Thoracic aorta (tissue), 2 donors: ENCODE measurements around the gene SSBP4. TPM values are rescaled to one million over a fixed set of nuclear protein-coding genes. Genes with fewer than 3 reads are reported as not detected.
A peak's percentile ranks its signal among the peaks of the same experiment; 100 is the strongest.

Experiments
- ATAC-seq: fragments of 150-250 bp; one replicate; pipeline ENCODE4 v1.8.0; 2017; ENCODE audit warnings: low read depth; ENCODE audit not compliant: insufficient number of reproducible peaks, low FRiP score
- DNase-seq: peaks from one replicate; pipeline ENCODE4 v3.0.0-alpha.2; 2020; ENCODE audit warnings: low spot score
- H3K27ac ChIP-seq, 2 donors: fragments of 200-600 bp; sonication (generic); 1 replicate in 1 of 2; 2 replicates in 1 of 2; pipeline ENCODE4 v1.5.1; 2016; ENCODE audit warnings: mild to moderate bottlenecking in 2 of 2, moderate library complexity in 2 of 2
- H3K27me3 ChIP-seq: fragments of 200-600 bp; sonication (generic); replicated peaks from 2 replicates; pipeline ENCODE4 v1.6.0; 2016; ENCODE audit warnings: mild to moderate bottlenecking; ENCODE audit not compliant: insufficient read depth
- H3K36me3 ChIP-seq: fragments of 200-600 bp; sonication (generic); one replicate; pipeline ENCODE4 v1.5.1; 2016
- H3K4me1 ChIP-seq, 2 donors: fragments of 200-600 bp; sonication (generic); 1 replicate in 1 of 2; 2 replicates in 1 of 2; pipeline versions ENCODE4 v1.5.1 to v1.6.0; 2016; ENCODE audit warnings: low read depth in 2 of 2, mild to moderate bottlenecking in 1 of 2; ENCODE audit not compliant: control insufficient read depth in 1 of 2
- H3K4me3 ChIP-seq: fragments of 200-600 bp; sonication (generic); 2 replicates; pipeline ENCODE4 v1.5.1; 2016; ENCODE audit warnings: mild to moderate bottlenecking
- H3K9me3 ChIP-seq: fragments of 200-600 bp; sonication (generic); 2 replicates; pipeline ENCODE4 v1.5.1; 2016
- total RNA-seq, 2 donors: library from RNA; depleted of rRNA; stranded (reverse); fragments of >200 nt; gene quantifications; one replicate each; pipeline versions ENCODE4 v1.1.0 to v1.2.3, GENCODE V29; 2016
- TF ChIP-seq, protein P1 (sequence below): fragments of 200-600 bp; sonication (generic); IDR thresholded peaks from one replicate; pipeline ENCODE4 v1.5.1; 2019; ENCODE audit warnings: antibody characterized with exemption

The SSBP4 gene
- total RNA-seq, 2 donors from 2014 or later, result 87.7 to 94.9 TPM

- Histone ChIP-seq H3K27ac (peak overlapping the region; percentile 77 to 82), H3K4me3 (no peak overlapping the region), H3K4me1 (peaks cover 9 to 48% of the 10 kb centered on the region in 2 donors), H3K27me3 (no peaks in the 10 kb centered on the region), H3K36me3 (peaks cover 10% of the 10 kb centered on the region), H3K9me3 (no peaks in the 10 kb centered on the region)
- ATAC-seq, result no peak
- DNase-seq, result no peak
- TF ChIP-seq, protein P1, sequence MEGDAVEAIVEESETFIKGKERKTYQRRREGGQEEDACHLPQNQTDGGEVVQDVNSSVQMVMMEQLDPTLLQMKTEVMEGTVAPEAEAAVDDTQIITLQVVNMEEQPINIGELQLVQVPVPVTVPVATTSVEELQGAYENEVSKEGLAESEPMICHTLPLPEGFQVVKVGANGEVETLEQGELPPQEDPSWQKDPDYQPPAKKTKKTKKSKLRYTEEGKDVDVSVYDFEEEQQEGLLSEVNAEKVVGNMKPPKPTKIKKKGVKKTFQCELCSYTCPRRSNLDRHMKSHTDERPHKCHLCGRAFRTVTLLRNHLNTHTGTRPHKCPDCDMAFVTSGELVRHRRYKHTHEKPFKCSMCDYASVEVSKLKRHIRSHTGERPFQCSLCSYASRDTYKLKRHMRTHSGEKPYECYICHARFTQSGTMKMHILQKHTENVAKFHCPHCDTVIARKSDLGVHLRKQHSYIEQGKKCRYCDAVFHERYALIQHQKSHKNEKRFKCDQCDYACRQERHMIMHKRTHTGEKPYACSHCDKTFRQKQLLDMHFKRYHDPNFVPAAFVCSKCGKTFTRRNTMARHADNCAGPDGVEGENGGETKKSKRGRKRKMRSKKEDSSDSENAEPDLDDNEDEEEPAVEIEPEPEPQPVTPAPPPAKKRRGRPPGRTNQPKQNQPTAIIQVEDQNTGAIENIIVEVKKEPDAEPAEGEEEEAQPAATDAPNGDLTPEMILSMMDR, result no peak
Observed at GRCh38 chr19:18439025-18439909, 20.1 kb downstream of the SSBP4 start.

- TF ChIP-seq, protein P1, result no peak
- ATAC-seq (no peak), DNase-seq (no peak)
- H3K27ac ChIP-seq, result peak overlapping the region; percentile 77 to 82
- peaks cover 8 to 45% of the 10 kb centered on the region in 2 donors for H3K4me1 ChIP-seq
- H3K27me3 ChIP-seq, result no peaks in the 10 kb centered on the region
- peaks cover 15% of the 10 kb centered on the region for H3K36me3 ChIP-seq
- no peak overlapping the region for H3K4me3 ChIP-seq
- H3K9me3 ChIP-seq, result no peaks in the 10 kb centered on the region
Observed at GRCh38 chr19:18439910-18440237, 20.7 kb downstream of the SSBP4 start.

DNA sequence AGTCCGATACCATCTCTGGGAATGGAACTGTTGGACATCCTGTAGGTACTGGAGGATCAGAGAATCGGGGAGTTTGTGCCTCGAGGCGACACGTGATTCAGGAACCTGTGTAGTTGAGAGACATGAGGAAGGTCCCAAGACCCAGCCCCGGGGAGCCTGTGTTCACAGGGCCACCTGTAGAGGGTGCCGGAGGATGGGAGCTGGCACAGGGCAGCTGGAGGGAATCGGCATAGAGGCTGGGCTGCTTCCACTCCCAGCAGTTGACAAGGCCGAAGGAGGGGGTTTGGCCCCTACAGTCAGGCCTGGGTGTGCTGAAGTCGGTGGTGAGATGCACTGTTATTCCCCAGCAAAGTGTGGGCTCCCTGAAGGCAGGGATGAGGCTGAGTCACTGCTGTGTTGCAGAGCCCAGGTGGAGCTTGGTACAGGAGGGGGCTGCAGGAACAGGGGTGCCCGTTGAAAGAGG lies 21.2 kb downstream of the SSBP4 start:
- no peaks in the 10 kb centered on the region for H3K27me3 ChIP-seq
- no peaks in the 10 kb centered on the region for H3K9me3 ChIP-seq
- H3K36me3 ChIP-seq, result peaks cover 19% of the 10 kb centered on the region
- peaks cover 8 to 45% of the 10 kb centered on the region in 2 donors for H3K4me1 ChIP-seq
- H3K4me3 ChIP-seq, result no peak overlapping the region
- ATAC-seq (no peak), DNase-seq (no peak)
- TF ChIP-seq, protein P1, result no peak
- peak overlapping the region in 1 of 2 donors; percentile 17 for H3K27ac ChIP-seq

GRCh38 chr19:18440936-18441803 lies 22.0 kb downstream of the SSBP4 start:
- DNase-seq (no peak), ATAC-seq (no peak)
- H3K9me3 ChIP-seq, result no peaks in the 10 kb centered on the region
- H3K4me3 ChIP-seq, result no peak overlapping the region
- H3K36me3 ChIP-seq, result peaks cover 26% of the 10 kb centered on the region
- peak overlapping the region in 1 of 2 donors; percentile 17 for H3K27ac ChIP-seq
- H3K27me3 ChIP-seq, result no peaks in the 10 kb centered on the region
- TF ChIP-seq, protein P1, result no peak
- H3K4me1 ChIP-seq, result peaks cover 8 to 45% of the 10 kb centered on the region in 2 donors
